ENCODE measurements around the gene SERINC4.

Gene SERINC4

DNA sequence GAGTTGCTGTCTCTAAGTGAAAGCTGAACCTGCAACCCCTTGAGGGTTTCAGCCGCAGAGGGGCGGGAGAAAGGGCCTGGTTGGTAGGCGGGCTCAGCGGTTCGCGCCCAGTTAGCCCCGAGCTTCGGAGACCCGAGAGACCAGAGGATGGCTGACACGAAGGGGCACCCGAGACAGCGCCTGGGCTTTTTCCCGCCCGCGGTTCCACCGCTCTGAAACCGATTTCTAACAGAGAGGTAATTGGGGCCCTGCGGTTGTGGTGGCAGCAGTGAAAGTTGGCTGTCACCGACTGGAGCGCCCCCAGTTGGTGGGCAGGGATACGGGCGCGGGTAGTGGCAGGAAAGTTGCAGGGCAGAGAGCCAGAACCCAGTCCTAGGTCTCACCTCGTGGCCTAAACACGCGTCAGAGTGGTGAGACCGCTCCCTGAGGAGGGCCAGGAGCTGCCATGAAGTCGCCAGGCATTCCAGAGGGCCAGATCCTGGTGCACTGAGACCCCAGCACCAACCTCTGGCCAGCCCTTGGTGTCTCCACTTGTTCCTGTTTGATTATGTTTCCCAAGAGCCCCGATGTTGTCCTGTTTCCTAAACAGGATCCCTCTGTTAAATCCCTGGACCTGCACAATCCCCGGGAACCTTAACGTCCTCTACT is 22.6 kb downstream of the SERINC4 start:
- FAIRE-seq: peak; percentile 90
- TF ChIP-seq POU2F2 (IDR thresholded peaks at IDR 0.05; ENCODE audit: low read depth, low read length) (peak; percentile 44), POLR2AphosphoS5 (IDR thresholded peaks at IDR 0.05; ENCODE audit: low read depth, low read length) (no peak), TAF1 (IDR thresholded peaks at IDR 0.05; ENCODE audit: low read depth, low read length) (no peak), PAX5 (IDR thresholded peaks at IDR 0.05; ENCODE audit: insufficient read depth, low read length, severe bottlenecking) (no peak), POLR2A (IDR thresholded peaks at IDR 0.05; ENCODE audit: low read depth, low read length) (no peak), SPI1 (IDR thresholded peaks at IDR 0.05; ENCODE audit: low read depth, low read length) (no peak)
- DNase-seq (ENCODE audit: insufficient read length, low spot score): peak; percentile 61

DNA sequence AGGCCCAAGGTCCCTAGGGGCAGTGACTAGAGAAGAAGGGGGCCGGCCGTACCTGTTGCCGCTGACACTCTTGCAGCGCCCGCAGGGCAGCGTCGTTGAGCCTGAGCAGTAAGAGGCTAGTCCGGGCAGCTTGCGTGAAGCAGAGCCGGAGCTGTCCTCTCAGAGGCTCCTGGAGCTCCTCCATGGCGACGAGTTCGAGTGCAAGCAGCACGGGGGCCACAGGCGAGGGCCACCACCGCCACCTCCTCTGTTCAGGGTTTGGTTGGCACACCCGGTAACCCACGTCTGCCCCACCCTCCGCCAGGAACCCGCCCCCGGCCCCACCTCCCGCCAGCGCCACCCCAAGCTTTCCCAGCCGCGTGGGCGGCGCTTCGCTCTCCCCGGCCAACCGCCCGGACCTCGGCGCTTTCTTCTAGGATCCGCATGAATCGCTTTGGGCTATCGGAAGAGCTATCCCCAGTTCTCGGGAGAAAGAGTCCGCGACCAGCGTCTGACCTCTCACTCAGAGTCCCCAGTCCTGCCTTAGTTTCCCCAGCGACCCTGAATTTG is 23.2 kb downstream of the SERINC4 start, which contains the start of gene ELL3:
TSS of gene ELL3 (minus strand) at position 249 of the 549 bp plus-strand sequence. CDS start at position 184, 65 bp downstream.
- no peak for TF ChIP-seq SPI1 (IDR thresholded peaks at IDR 0.05; ENCODE audit: low read depth, low read length)
- TF ChIP-seq PAX5 (IDR thresholded peaks at IDR 0.05; ENCODE audit: insufficient read depth, low read length, severe bottlenecking): no peak
- 0 out of 2 replicates have a peak, but pooled peaks have one; percentile 16 for TF ChIP-seq TAF1 (IDR thresholded peaks at IDR 0.05; ENCODE audit: low read depth, low read length)
- DNase-seq (ENCODE audit: insufficient read length, low spot score) (peak; percentile 43), FAIRE-seq (no peak)

DNA sequence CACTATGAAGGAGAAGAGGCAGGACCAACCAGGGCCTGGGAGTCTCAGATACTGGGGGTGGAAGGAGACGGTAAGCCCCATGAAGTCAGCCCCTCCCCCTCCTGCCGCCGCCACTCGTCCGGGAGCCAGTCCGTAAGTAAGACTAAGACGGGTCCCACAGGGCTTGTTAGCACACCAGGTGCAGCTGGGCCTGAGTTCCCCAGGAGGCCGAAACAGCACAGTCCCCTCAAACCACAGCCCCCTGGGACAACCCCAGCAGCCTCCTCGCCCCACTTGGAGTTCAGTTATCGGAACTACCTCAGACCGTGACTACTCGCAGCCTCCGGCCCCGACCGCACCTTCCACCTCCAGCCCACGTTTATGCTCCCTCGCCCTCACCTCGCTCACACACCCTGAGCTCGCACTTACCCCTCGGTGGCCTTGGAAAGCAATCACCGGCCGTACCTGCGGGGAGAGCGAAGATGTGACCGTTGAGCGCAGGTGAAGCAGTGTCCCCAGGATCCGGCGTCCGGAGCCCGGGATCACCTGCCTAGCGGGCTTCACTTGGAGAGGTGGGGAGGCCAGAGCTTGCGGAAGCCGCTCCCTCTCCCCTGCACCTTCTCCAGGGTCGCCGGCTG is 23.8 kb downstream of the SERINC4 start:
- peak; percentile 38 for DNase-seq (ENCODE audit: insufficient read length, low spot score)
- peak; percentile 92 for FAIRE-seq
- TF ChIP-seq TAF1 (IDR thresholded peaks at IDR 0.05; ENCODE audit: low read depth, low read length): no peak
- peak; percentile 19 for TF ChIP-seq POU2F2 (IDR thresholded peaks at IDR 0.05; ENCODE audit: low read depth, low read length)
- TF ChIP-seq SPI1 (IDR thresholded peaks at IDR 0.05; ENCODE audit: low read depth, low read length): no peak
- no peak; the same call in 1 of the 2 replicates for TF ChIP-seq POLR2AphosphoS5 (IDR thresholded peaks at IDR 0.05; ENCODE audit: low read depth, low read length)
- TF ChIP-seq POLR2A (IDR thresholded peaks at IDR 0.05; ENCODE audit: low read depth, low read length): no peak
- peak; percentile 43 for TF ChIP-seq PAX5 (IDR thresholded peaks at IDR 0.05; ENCODE audit: insufficient read depth, low read length, severe bottlenecking)

GRCh38 chr15:43775411-43775965 is 24.5 kb downstream of the SERINC4 start:
- TF ChIP-seq POU2F2 (IDR thresholded peaks at IDR 0.05; ENCODE audit: low read depth, low read length) (peak; percentile 61; the same call in 1 of the 2 replicates), TAF1 (IDR thresholded peaks at IDR 0.05; ENCODE audit: low read depth, low read length) (no peak)
- FAIRE-seq: no peak
- no peak for DNase-seq (ENCODE audit: insufficient read length, low spot score)

- no peak for FAIRE-seq
- no peak for DNase-seq (ENCODE audit: insufficient read length, low spot score)
- TF ChIP-seq POU2F2 (IDR thresholded peaks at IDR 0.05; ENCODE audit: low read depth, low read length) (no peak), POLR2AphosphoS5 (IDR thresholded peaks at IDR 0.05; ENCODE audit: low read depth, low read length) (peak; percentile 45; the same call in 1 of the 2 replicates), POLR2A (IDR thresholded peaks at IDR 0.05; ENCODE audit: low read depth, low read length) (0 out of 2 replicates have a peak, but pooled peaks have one; percentile 9)
Measured at GRCh38 chr15:43774062-43774461, 26.0 kb downstream of the SERINC4 start.

- DNase-seq (ENCODE audit: insufficient read length, low spot score) (no peak), FAIRE-seq (no peak)
- TF ChIP-seq POLR2AphosphoS5 (IDR thresholded peaks at IDR 0.05; ENCODE audit: low read depth, low read length): no peak
- no peak for TF ChIP-seq POLR2A (IDR thresholded peaks at IDR 0.05; ENCODE audit: low read depth, low read length)
- no peak for TF ChIP-seq POU2F2 (IDR thresholded peaks at IDR 0.05; ENCODE audit: low read depth, low read length)
- no peak for TF ChIP-seq SPI1 (IDR thresholded peaks at IDR 0.05; ENCODE audit: low read depth, low read length)
- no peak for TF ChIP-seq TAF1 (IDR thresholded peaks at IDR 0.05; ENCODE audit: low read depth, low read length)
- no peak for TF ChIP-seq PAX5 (IDR thresholded peaks at IDR 0.05; ENCODE audit: insufficient read depth, low read length, severe bottlenecking)
Measured at GRCh38 chr15:43772624-43773023, 27.4 kb downstream of the SERINC4 start.

- FAIRE-seq: no peak
- TF ChIP-seq POU2F2 (IDR thresholded peaks at IDR 0.05; ENCODE audit: low read depth, low read length) (no peak), SPI1 (IDR thresholded peaks at IDR 0.05; ENCODE audit: low read depth, low read length) (no peak), PAX5 (IDR thresholded peaks at IDR 0.05; ENCODE audit: insufficient read depth, low read length, severe bottlenecking) (no peak), POLR2A (IDR thresholded peaks at IDR 0.05; ENCODE audit: low read depth, low read length) (no peak; the same call in 1 of the 2 replicates), TAF1 (IDR thresholded peaks at IDR 0.05; ENCODE audit: low read depth, low read length) (no peak), POLR2AphosphoS5 (IDR thresholded peaks at IDR 0.05; ENCODE audit: low read depth, low read length) (no peak)
- no peak for DNase-seq (ENCODE audit: insufficient read length, low spot score)
Measured at GRCh38 chr15:43771816-43772215, 28.2 kb downstream of the SERINC4 start.

DNA sequence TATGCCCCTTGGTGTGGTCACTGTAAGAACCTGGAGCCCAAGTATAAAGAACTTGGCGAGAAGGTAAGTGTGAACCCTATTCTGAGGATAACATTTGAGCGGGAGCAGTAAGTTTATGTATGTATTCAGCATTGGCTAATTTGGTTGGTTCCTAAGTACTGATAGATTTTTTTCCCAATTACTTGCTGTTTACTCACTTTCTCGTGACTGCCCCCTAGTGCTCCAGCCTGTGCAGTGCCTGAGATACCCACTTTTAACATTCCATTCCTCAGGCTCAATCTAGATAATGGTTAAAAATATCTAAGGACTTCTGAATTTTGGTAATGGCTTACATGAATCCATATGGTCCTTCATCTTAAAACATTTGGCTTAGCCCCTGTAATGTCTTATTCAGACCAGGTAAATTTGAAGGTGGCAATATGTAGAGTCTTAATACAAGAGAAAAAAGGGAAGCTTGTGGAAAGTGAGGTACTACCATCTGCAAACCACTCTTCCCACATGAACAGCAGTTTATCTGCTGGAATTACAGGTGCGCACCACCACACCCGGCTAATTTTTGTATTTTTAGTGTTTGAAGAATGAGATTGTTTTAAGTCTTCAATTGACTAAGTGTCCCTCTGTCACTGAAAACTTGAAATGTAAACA is 30.3 kb downstream of the SERINC4 start:
- DNase-seq (ENCODE audit: insufficient read length, low spot score) (no peak), FAIRE-seq (peak; percentile 76)
- TF ChIP-seq TAF1 (IDR thresholded peaks at IDR 0.05; ENCODE audit: low read depth, low read length) (no peak), POLR2A (IDR thresholded peaks at IDR 0.05; ENCODE audit: low read depth, low read length) (no peak)

DNA sequence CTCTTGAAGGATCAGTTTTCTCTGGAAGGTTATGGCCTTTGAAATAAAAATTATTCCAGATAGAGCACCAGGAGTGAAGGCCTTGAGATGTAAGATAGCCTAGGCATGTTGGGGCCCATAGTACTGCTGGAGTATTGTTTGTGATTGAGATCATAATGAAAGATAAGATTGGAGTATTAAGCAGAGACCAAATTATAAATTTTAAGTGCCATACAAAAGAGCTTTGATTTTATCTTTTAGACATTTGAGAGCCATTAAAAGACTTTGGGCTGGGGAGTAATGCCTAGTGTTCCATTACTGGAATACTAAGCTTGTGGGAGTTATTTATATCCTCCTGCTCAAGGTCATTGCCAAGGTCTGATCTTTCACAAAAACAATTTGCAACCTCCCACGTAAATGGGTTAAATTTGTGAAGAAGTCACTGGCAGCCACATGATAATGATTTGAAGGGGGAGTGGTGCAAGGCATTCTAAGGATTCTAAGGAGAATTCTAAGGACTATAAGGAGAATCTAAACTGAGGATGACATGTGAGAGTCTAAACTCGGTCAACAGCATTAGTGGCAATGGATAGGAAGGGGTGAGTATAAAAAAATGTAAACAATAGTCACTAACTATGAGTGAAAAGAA is 36.1 kb downstream of the SERINC4 start:
- FAIRE-seq: no peak
- TF ChIP-seq POLR2A (IDR thresholded peaks at IDR 0.05; ENCODE audit: low read depth, low read length) (no peak), PAX5 (IDR thresholded peaks at IDR 0.05; ENCODE audit: insufficient read depth, low read length, severe bottlenecking) (no peak), SPI1 (IDR thresholded peaks at IDR 0.05; ENCODE audit: low read depth, low read length) (no peak), POU2F2 (IDR thresholded peaks at IDR 0.05; ENCODE audit: low read depth, low read length) (no peak), POLR2AphosphoS5 (IDR thresholded peaks at IDR 0.05; ENCODE audit: low read depth, low read length) (no peak), TAF1 (IDR thresholded peaks at IDR 0.05; ENCODE audit: low read depth, low read length) (no peak)
- DNase-seq (ENCODE audit: insufficient read length, low spot score): no peak
